GM19193 (cell line): ENCODE results near the gene PCNX2.

Experiments
- POLR2A ChIP-seq: IDR thresholded peaks from 4 replicates; pipeline ENCODE4 v1.6.1; 2011; ENCODE audit not compliant: insufficient read depth, insufficient read length; ENCODE audit errors: extremely low read depth

PCNX2 gene

DNA sequence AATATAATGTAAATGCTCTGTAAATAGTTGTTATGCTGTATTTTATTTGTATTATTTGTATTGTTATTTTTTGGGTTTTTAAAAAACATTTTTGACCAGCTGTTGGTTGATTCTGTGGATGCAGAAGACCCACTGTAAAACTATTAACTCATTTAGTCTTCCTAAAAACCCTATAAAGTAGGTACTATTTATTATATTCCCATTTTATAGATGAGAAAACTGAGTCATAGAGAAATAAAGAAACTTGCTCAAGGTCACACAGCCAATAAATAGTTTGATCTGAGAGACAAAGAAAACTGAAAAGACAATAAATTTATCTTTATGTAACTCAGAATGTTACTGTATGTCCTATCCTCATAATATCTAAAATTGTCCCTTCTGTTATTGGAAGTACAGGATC lies 30.8 kb upstream of the PCNX2 start:
- no peak for TF ChIP-seq POLR2A

DNA sequence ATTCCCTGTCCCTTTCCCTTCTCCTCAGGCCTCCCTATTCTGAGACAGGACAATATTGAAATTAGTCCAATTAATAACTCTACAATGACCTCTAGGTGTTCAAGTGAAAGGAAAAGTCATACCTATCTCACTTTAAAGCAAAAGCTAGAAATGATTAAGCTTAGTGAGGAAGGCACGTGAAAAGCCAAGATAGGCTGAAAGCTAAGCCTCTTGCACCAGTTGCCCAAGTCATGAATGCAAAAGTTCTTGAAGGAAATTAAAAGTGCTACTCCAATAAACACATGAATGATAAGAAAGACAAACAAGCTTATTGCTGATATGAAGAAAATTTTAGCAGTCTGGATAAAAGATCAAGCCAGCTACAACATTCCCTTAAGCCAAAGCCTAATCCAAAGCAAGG lies 28.2 kb upstream of the PCNX2 start:
- TF ChIP-seq POLR2A = no peak

DNA sequence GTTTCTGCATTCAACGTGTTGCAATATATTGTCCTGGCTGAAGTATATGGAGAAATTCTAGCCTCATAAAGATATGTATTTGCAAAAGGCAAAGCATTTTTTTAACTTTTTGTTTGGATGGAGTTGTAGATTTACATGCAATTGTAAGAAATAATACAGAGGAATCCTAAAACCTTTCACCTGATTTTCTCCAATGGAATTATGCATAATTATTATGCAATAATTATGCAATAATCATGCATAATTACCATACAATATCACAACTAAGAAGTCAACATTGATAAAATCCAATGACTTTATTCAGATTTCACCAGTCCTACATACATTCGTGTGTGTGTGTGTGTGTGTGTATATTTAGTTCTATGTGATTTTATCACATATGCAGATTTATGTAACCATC lies 24.5 kb upstream of the PCNX2 start:
- no peak for TF ChIP-seq POLR2A

DNA sequence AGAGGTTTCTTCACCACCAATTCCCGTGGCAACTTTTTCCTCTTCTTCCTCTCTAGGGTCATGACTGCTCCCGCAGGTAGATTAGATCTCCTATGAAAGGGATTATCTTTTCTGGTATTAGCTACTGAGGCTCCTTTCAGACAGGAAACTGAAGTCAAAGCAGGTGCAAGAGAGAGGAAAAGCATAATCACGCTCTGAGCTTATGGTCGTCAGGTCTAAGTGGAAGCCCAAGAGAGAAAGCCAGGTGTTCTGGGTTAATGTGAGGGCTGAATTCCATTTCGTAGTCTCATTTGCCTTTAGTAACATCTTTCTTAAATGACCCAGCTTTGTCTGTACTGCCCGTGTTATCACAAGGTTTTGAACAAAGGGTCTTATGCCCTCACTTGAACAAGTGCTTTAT lies 23.7 kb upstream of the PCNX2 start:
- TF ChIP-seq POLR2A = no peak

DNA sequence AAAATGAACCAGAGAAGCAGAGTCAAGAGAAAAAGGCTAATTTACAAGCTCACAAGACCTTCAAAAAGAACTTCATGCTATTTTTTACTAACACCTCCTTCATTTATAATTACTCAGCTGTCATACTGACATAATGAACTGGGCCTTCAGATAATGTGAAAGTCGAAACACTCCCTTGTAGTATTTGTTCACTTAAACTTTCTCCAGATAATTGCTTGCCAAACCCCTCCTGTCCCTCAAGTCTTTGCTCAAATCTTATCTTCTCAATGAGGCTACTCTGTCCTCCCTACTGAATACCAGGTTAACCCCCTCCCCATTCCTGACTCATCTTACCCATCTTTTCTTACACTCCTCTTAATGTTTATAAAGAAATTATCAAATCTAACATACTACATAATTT lies 20.9 kb upstream of the PCNX2 start:
- TF ChIP-seq POLR2A = no peak

DNA sequence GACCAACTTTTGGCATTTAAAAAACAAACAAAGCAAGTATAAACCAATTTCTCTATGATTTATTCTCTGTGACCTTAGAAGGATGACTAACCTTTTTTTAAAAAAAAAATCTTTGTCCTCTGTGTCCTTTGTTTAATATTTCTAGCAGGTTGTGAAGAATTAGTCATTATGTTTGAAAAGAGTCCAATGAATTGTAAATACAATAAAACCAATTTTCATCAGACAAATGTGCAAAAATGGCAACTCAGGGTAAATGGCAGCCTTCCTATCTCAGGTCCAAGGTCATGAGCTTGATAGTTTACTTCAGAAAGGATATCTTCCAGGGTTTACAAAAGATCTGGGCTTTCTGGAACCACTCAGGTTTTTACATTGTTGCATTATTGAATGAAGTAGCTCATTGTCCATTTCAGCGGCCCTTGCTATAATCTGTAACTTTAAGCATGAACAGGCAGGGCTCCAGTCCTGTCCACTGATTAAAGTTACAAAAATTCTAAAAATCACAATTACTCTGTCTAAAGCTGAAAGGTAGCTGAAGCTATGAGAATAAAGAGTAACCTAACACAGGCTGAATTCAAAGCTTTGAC lies 20.3 kb upstream of the PCNX2 start:
- no peak for TF ChIP-seq POLR2A

DNA sequence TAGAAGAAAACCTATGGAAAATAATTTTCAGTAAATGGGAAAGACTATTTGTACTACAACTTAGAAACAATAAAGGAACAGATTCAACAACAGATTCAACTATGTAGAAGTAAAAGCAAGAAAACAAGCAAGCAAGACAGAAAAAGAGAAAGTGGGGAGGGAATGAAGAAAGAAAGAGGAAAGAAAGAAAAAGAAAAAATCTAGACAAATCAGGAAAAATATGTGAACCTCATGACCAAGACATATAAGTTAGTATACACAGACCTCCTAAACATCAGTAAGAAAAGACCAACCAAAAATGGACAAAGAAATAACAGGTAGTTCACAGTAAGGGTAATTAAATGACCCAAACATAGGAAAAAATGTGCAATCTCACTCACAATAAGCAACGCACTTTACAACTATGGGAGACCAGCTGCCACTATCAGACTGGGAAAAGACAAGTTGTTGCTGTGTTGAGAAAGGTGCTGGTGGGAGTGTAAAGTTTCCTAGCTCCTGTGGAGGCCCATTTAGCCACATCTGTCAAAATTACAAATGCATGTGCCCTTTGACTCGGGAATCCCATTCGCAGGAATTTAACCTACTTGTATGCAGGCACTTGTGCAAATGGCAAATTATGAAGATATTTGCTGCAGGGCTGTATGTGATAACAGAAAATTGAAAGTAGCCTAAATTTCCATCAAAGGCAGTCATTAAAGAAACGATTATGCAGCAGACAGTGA lies 18.1 kb upstream of the PCNX2 start:
- TF ChIP-seq POLR2A = no peak

DNA sequence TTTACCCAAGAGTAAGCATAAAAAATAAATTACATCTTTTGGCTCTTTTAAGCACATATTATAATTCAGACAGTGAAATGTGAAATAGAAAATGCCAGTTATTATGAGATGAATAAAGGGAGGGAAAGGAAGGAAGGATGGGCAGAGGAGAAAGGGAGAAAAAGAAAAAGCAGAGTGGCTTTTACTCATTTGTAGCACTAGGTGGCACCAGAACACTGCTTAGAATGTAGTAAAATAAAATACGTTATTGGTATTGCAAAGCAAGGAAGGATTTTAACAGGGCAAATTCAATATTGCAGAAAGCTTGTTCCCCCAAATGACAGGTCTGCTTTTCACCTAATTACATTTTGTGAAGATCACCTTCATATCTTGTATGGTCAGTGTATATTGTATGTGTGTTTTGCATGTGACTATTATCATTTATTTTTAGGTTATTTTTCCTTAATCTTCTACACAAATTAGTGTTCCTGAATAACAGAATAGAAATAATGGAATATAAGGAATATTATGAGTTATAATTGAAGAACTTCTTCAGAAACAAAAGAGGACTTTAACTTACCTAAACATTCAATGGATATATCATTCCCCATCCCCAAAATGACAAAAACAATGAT lies 9.1 kb upstream of the PCNX2 start:
- TF ChIP-seq POLR2A = no peak

DNA sequence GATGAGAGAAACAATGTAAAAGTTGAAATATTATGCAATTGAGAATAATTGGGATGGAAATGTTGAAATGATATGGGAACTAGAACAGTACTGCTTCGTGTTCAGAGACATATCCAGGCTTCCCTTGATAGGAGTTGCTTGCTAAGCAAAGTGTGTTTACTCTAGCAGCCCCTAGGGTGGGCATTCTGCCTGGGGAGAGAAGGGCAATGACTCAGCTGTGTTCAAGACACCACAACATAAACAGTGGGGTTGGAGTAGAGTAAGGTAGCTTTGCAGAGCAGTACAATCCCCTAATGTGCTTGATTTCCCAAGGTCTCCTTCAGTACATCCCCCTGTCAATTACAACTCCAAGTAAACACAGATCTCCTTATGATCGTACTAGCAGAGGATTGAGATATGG lies 4.8 kb upstream of the PCNX2 start:
- no peak for TF ChIP-seq POLR2A

DNA sequence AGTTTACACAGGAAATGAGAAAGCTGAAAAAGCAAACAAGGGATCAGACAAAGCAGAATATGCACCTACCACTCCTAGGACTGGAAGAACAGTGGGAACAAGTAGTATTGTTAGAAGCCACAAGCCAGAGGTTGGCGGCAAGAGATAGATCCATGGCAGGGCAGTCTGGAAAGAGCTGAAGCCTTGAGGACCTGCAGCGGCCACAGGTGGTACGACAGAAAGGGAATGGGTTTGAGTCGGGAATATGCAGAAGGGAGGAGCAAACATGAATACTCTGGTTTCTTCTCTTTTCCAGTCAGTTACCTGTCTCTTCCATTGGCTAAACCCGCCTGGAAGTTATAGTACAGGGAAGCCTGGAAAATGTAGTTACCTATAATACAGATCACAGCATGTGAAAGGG lies 3.9 kb upstream of the PCNX2 start:
- TF ChIP-seq POLR2A = no peak

DNA sequence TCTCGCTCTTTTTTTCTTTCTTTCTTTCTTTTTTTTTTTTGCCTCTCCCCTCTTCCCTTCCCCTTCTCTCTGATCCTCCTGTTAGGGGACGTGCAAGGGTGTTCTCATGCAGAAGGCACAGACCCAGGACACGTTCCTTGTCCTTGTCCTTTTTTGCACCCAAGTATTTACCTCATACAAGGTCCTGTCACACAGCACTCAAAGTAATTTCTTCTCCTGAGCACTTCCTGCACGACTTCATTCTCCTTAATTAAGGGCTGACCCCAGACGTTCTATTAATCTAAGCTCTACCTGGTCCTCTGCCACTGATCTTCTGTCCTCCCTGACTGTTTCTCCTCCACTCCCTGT lies 424 bp upstream of the PCNX2 start:
- no peak for TF ChIP-seq POLR2A

DNA sequence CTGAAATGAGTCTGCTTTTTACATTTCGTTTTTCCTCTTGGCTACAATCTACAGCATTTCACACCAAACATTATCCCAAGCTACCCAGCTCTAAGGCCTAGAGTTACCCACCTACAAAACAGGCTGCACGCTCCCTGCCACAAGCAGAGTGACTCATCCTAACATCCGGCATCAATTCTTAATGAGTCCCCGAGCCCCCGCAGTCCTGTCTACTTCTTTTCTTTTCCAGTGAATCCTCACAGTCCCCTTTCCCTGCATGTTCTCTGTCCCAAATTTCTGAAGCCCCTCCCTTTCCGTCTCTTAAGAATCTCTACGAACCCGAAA lies 650 bp downstream of the PCNX2 start:
- TF ChIP-seq POLR2A = no peak

DNA sequence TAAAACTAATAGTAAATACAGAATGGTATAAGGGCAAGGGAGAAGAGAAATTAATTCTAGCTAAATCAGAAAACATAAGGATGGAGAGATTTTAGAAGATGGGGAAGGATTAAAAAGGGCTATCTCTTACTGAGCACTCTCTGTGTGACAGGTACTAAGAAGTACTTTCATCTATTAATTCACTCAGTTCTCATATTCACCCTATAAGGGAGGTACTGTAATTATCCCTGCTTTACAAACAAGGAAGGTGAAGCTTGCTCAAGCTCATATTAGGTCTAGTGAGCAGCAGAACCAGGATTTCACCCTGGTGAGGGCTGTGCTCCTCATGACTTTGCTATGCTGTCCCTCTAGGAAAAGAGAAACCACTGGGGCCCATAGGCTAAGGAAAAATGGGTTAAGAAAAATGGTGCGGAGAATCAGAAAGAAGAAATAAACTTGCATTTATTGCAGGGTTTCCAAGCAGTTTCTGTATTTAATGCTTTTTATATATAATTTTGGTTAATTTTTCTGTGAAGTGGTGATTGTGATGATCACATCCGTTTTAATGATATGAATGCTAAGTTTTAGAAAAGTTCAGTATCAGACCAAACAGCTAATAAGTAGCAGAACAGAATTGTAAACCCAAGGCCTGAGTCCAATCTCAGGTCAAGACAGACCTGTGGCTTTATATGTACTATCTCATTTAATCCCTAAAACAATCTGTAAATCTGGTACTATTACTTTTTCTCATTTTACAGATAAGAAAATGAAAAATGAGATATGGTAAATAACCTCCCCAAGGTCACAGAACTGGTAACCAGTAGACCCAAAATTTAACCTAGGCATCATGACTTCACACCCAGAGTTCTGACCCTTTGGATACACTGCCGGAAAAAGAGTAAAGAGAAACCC lies 1.7 kb downstream of the PCNX2 start:
- no peak for TF ChIP-seq POLR2A

DNA sequence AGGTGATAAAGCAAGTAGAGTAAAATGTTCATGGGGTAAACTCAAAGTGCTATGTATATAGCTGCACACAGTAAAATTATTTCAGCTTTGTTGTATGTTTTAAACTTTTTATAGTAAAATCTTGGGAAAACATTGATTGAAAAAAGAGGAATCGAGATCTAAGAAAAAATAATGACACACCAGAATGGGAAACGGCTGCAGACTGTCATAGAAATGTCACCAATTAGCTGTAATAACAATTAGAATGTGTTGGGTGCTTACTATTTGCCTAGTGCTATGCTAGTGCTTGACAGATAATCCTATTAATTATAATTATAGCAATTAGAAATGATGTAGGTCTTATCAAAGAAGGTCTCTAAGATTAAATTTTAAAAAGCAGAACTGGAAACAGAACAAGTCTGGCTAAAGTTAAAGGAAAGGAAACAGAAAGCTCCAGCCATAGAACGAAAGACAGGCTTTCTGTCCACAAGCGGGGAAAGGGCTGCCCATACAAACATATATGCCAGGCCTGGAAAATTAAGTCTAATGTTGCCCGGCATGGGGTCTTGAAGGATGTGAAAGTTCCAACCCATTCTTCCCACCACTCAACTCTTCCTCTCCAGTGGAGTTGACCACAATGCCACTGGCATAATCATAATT lies 5.0 kb downstream of the PCNX2 start:
- TF ChIP-seq POLR2A = no peak

DNA sequence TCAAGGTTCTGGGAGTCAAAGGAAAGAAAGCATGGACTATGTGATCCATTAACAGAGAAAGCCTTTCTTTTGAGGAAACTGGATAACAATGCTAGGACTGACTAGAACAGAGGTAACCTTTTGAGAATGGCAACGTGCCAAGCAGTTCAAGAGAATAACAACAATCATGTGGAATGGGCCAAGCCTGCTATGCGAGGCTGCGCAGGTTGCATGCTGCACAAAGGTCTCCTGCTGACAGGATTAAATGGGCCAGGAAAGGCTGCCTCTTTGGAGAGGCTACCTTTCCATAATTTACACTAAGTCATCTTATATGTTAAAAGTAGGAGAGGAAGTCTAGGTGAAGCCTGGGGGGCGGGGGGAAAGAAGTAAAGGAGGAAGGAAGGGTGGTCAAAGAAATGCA lies 5.8 kb downstream of the PCNX2 start:
- TF ChIP-seq POLR2A = no peak
